IMR-90 (cell line): Measurements from ENCODE around the gene USP20. TPM values are rescaled to one million over a fixed set of nuclear protein-coding genes. Genes with fewer than 3 reads are reported as not detected.

ENCODE experiments used
- ATAC-seq: fragments of 200-7000 bp; cut with Tn5 transposase; 2 replicates; pipeline ENCODE4 v1.9.1; 2020; ENCODE audit warnings: low read depth, mild to moderate bottlenecking, moderate library complexity
- BruUV-seq: library from RNA; stranded (reverse); fragments of 400-500 nt; replicated peaks from 2 replicates; lab custom pipeline; 2021; lab: Mats Ljungman, UMichigan
- CTCF ChIA-PET: fragments of 300-600 bp; formaldehyde crosslinking; extraction: SDS; loops from one replicate; lab custom pipeline; 2021; ENCODE audit warnings: antibody characterized with exemption; lab: Yijun Ruan, JAX
- POLR2A ChIA-PET: fragments of 300-600 bp; sonication (Branson Sonifier 250); formaldehyde crosslinking; loops from one replicate; lab custom pipeline; 2022; ENCODE audit warnings: antibody characterized with exemption; ENCODE audit not compliant: unreplicated experiment; lab: Charles Lee
- DNase-seq: peaks from one replicate; pipeline ENCODE4 v3.0.0; 2013
- H2AFZ ChIP-seq: replicated peaks from 2 replicates; pipeline ENCODE3; 2013; ENCODE audit warnings: low read length, mild to moderate bottlenecking; ENCODE audit not compliant: poor library complexity
- H2AK5ac ChIP-seq: 2 replicates; pipeline ENCODE4 v1.6.1; 2013; ENCODE audit warnings: low read depth, low read length, inconsistent platforms
- H2AK9ac ChIP-seq: replicated peaks from 2 replicates; pipeline ENCODE3; 2013; ENCODE audit warnings: mild to moderate bottlenecking, low read depth, low read length, moderate library complexity; ENCODE audit not compliant: poor library complexity
- H2BK120ac ChIP-seq: 2 replicates; pipeline ENCODE4 v1.6.1; 2013; ENCODE audit warnings: low read depth, low read length, inconsistent platforms
- H2BK15ac ChIP-seq: 3 replicates; pipeline ENCODE4 v1.6.1; 2013; ENCODE audit warnings: low read depth, low read length, inconsistent platforms
- H2BK20ac ChIP-seq: 2 replicates; pipeline ENCODE4 v1.6.1; 2013; ENCODE audit warnings: low read depth, mild to moderate bottlenecking, inconsistent platforms, low read length, moderate library complexity
- H2BK5ac ChIP-seq: 2 replicates; pipeline ENCODE4 v1.6.1; 2013; ENCODE audit warnings: mild to moderate bottlenecking, low read depth, low read length, inconsistent platforms; ENCODE audit not compliant: poor library complexity, severe bottlenecking
- H3K14ac ChIP-seq: replicated peaks from 2 replicates; pipeline ENCODE4 v1.6.1; 2013; ENCODE audit warnings: low read depth, low read length, inconsistent platforms
- H3K18ac ChIP-seq: 2 replicates; pipeline ENCODE4 v1.6.1; 2013; ENCODE audit warnings: low read depth, low read length, control low read depth
- H3K23ac ChIP-seq: 2 replicates; pipeline ENCODE4 v1.6.1; 2013; ENCODE audit warnings: low read depth, low read length, inconsistent platforms
- H3K27ac ChIP-seq: 2 replicates; pipeline ENCODE4 v1.5.1; 2013; ENCODE audit warnings: mild to moderate bottlenecking, control low read depth, low read length; ENCODE audit not compliant: insufficient read depth
- H3K27me3 ChIP-seq: 2 replicates; pipeline ENCODE4 v1.6.1; 2013; ENCODE audit warnings: low read length; ENCODE audit not compliant: control insufficient read depth, insufficient read depth
- H3K36me3 ChIP-seq: 2 replicates; pipeline ENCODE4 v1.6.1; 2013; ENCODE audit warnings: low read length, mixed read lengths; ENCODE audit not compliant: control insufficient read depth, insufficient read depth
- H3K4ac ChIP-seq: 2 replicates; pipeline ENCODE4 v1.6.1; 2013; ENCODE audit warnings: low read depth, low read length, inconsistent platforms
- H3K4me1 ChIP-seq: 2 replicates; pipeline ENCODE4 v1.6.1; 2013; ENCODE audit warnings: low read length, mixed read lengths; ENCODE audit not compliant: control insufficient read depth, insufficient read depth
- H3K4me2 ChIP-seq: 2 replicates; pipeline ENCODE4 v1.6.1; 2013; ENCODE audit warnings: low read depth, mild to moderate bottlenecking, control low read depth, low read length, moderate library complexity
- H3K4me3 ChIP-seq: 2 replicates; pipeline ENCODE4 v1.5.1; 2013; ENCODE audit warnings: low read depth, mild to moderate bottlenecking, control low read depth, low read length, moderate library complexity; ENCODE audit not compliant: insufficient read depth
- H3K56ac ChIP-seq: 2 replicates; pipeline ENCODE4 v1.6.1; 2013; ENCODE audit warnings: low read length, inconsistent platforms; ENCODE audit not compliant: insufficient read depth; ENCODE audit errors: extremely low read depth
- H3K79me1 ChIP-seq, 2 experiments: 2 replicates each; pipeline ENCODE4 v1.6.1; 2013; ENCODE audit warnings: low read length in 2 of 2, inconsistent platforms in 1 of 2, low read depth in 1 of 2
- H3K9ac ChIP-seq: 2 replicates; pipeline ENCODE4 v1.6.1; 2013; ENCODE audit warnings: low read depth, low read length, control low read depth
- H3K9me1 ChIP-seq: 2 replicates; pipeline ENCODE4 v1.6.1; 2013; ENCODE audit warnings: low read length, inconsistent platforms; ENCODE audit not compliant: insufficient read depth
- H3K9me3 ChIP-seq: 2 replicates; pipeline ENCODE4 v1.6.1; 2013; ENCODE audit warnings: low read length; ENCODE audit not compliant: control insufficient read depth, insufficient read depth
- H4K20me1 ChIP-seq: 2 replicates; pipeline ENCODE4 v1.6.1; 2013; ENCODE audit warnings: low read length, inconsistent platforms; ENCODE audit not compliant: insufficient read depth
- H4K5ac ChIP-seq: 2 replicates; pipeline ENCODE4 v1.6.1; 2013; ENCODE audit warnings: mild to moderate bottlenecking, low read depth, low read length, control low read depth
- H4K8ac ChIP-seq, 2 experiments: 2 replicates each; pipeline ENCODE4 v1.6.1; 2013; ENCODE audit warnings: low read depth in 2 of 2, low read length in 2 of 2, control low read depth in 1 of 2, inconsistent platforms in 1 of 2
- H4K91ac ChIP-seq: 2 replicates; pipeline ENCODE4 v1.6.1; 2013; ENCODE audit warnings: low read depth, low read length, inconsistent platforms; ENCODE audit not compliant: insufficient read depth
- BHLHE40 ChIP-seq: fragments of 150-350 bp; IDR thresholded peaks from 2 replicates; pipeline ENCODE4 v1.6.1; 2016; ENCODE audit warnings: mild to moderate bottlenecking, low read depth, low read length
- CEBPB ChIP-seq: IDR thresholded peaks from 2 replicates; pipeline ENCODE4 v1.6.1; 2012; ENCODE audit warnings: low read depth, low read length, improper control_type of control experiment
- CHD1 ChIP-seq: IDR thresholded peaks from 2 replicates; pipeline ENCODE4 v1.6.1; 2012; ENCODE audit warnings: low read depth, low read length, improper control_type of control experiment
- CTCF ChIP-seq: conservative IDR thresholded peaks from 2 replicates; pipeline ENCODE4 v1.5.1; 2012; ENCODE audit warnings: mild to moderate bottlenecking, low read depth, low read length, improper control_type of control experiment
- ELK1 ChIP-seq: fragments of 150-350 bp; IDR thresholded peaks from 2 replicates; pipeline ENCODE4 v1.6.1; 2016; ENCODE audit warnings: low read depth, mild to moderate bottlenecking, low read length, moderate library complexity, borderline replicate concordance
- FOS ChIP-seq: fragments of 150-350 bp; IDR thresholded peaks from 2 replicates; pipeline ENCODE4 v1.6.1; 2016; ENCODE audit warnings: low read depth, low read length
- MAFK ChIP-seq: IDR thresholded peaks from 2 replicates; pipeline ENCODE4 v1.6.1; 2012; ENCODE audit warnings: low read depth, low read length, improper control_type of control experiment
- MAZ ChIP-seq: IDR thresholded peaks from 2 replicates; pipeline ENCODE4 v1.6.1; 2012; ENCODE audit warnings: low read depth, mild to moderate bottlenecking, low read length, improper control_type of control experiment, moderate library complexity, borderline replicate concordance
- MXI1 ChIP-seq: IDR thresholded peaks from 2 replicates; pipeline ENCODE4 v1.6.1; 2012; ENCODE audit warnings: low read depth, mild to moderate bottlenecking, low read length, moderate library complexity, borderline replicate concordance
- NFE2L2 ChIP-seq: fragments of 150-350 bp; IDR thresholded peaks from 2 replicates; pipeline ENCODE4 v1.6.1; 2016; ENCODE audit warnings: low read depth, mild to moderate bottlenecking, low read length
- POLR2A ChIP-seq: IDR thresholded peaks from 2 replicates; pipeline ENCODE4 v1.6.1; 2012; ENCODE audit warnings: mild to moderate bottlenecking, low read depth, low read length
- RCOR1 ChIP-seq: IDR thresholded peaks from 2 replicates; pipeline ENCODE4 v1.6.1; 2012; ENCODE audit warnings: mild to moderate bottlenecking, low read length, improper control_type of control experiment; ENCODE audit not compliant: insufficient replicate concordance
- SMC3 ChIP-seq: fragments of 150-350 bp; IDR thresholded peaks from 2 replicates; pipeline ENCODE4 v1.6.1; 2016; ENCODE audit warnings: low read depth, mild to moderate bottlenecking, antibody characterized with exemption, low read length, moderate library complexity
- USF2 ChIP-seq: fragments of 150-350 bp; IDR thresholded peaks from 2 replicates; pipeline ENCODE4 v1.6.1; 2017; ENCODE audit warnings: mild to moderate bottlenecking, antibody characterized with exemption, low read length, low read depth
- WGBS, 2 experiments: methylation state at CpG; one replicate each; pipeline versions ENCODE4 v1.1.5 to v1.1.7; 2013; ENCODE audit warnings: missing lambda C conversion rate in 2 of 2; ENCODE audit not compliant: insufficient read length in 1 of 2; ENCODE audit errors: extremely low coverage in 2 of 2; 5-methylcytosine and 5-hydroxymethylcytosine counted together
- dilution Hi-C: fragments of 300-500 bp; cut with HindIII; formaldehyde crosslinking; loops from one replicate; pipeline ENCODE4 v1.14.3; 2018; ENCODE audit warnings: low sequenced_read_pairs; ENCODE audit not compliant: unreplicated experiment
- in situ Hi-C: fragments of 300-500 bp; cut with MboI; formaldehyde crosslinking; loops from 3 replicates; pipeline ENCODE4 v1.14.3; 2019; ENCODE audit warnings: low sequenced_read_pairs, inconsistent platforms, mixed read lengths
- intact Hi-C: fragments of 100-400 bp; cut with micrococcal nuclease; formaldehyde crosslinking; loops from 2 replicates; pipeline ENCODE4 v1.10.0; 2022
- polyA plus RNA-seq, 3 experiments: library from polyadenylated mRNA; depleted of rRNA; stranded (reverse); fragments of >200 nt; gene quantifications; 2 replicates each; pipeline ENCODE4 v1.2.3, GENCODE V29; 2012; ENCODE audit warnings: low replicate concordance in 1 of 3
- total RNA-seq: library from RNA; depleted of rRNA; stranded (reverse); fragments of >200 nt; gene quantifications from 2 replicates; pipeline ENCODE4 v1.2.3, GENCODE V29; 2012

USP20 gene
- total and polyA plus RNA-seq, 2 of the 4 experiments (the other 2 are of a cell fraction), result 3.8 to 21.6 TPM

GRCh38 chr9:129823935-129824601 is 11.2 kb upstream of the USP20 start, which contains the start of gene TOR1A:
Gene TOR1A, minus strand, starts transcription at chr9:129824136. Its CDS starts 51 bp downstream, at chr9:129824085.
- peak within 1 kb of the TSS; percentile 98 for H3K23ac ChIP-seq
- H2AFZ ChIP-seq, result peak within 1 kb of the TSS; percentile 92
- H3K9me1 ChIP-seq, result peaks cover 6% of the 10 kb centered on the region; the same call in 1 of the 2 replicates
- no peaks in the 10 kb centered on the region for H3K9me3 ChIP-seq
- peak within 1 kb of the TSS; percentile 55 for H2BK5ac ChIP-seq
- dilution Hi-C loops (no loop called here), intact Hi-C loops (no loop called here), in situ Hi-C loops (no loop called here)
- peak within 1 kb of the TSS; percentile 89 for H2AK9ac ChIP-seq
- peaks cover 11% of the 10 kb centered on the region; the same call in 1 of the 2 replicates for H4K20me1 ChIP-seq
- H3K14ac ChIP-seq, result peak within 1 kb of the TSS; percentile 85
- H2AK5ac ChIP-seq, result peak within 1 kb of the TSS; percentile 74
- DNase-seq (peak; percentile 92), ATAC-seq (peak; percentile 94)
- H3K4me1 ChIP-seq, result peaks cover 2% of the 10 kb centered on the region; the same call in 1 of the 2 replicates
- H3K4me3 ChIP-seq, result peak within 1 kb of the TSS; percentile 85
- no peaks in the 10 kb centered on the region for H3K27me3 ChIP-seq
- ChIA-PET POLR2A (no interaction called here), CTCF (no interaction called here)
- H3K18ac ChIP-seq, result no peak within 1 kb of the TSS; the same call in 1 of the 2 replicates
- peak within 1 kb of the TSS; percentile 95 for H3K4me2 ChIP-seq
- H3K4ac ChIP-seq, result peak within 1 kb of the TSS; percentile 98
- H2BK120ac ChIP-seq, result no peak within 1 kb of the TSS
- peak within 1 kb of the TSS; percentile 67 for H3K56ac ChIP-seq
- 0% methylated on average over 11 of the region's 47 CpGs; no CpG with 5 or more reads in 1 of the 2 experiments for WGBS, 2 experiments
- H2BK15ac ChIP-seq, result no peak within 1 kb of the TSS
- no TSS peak for BruUV-seq
- H4K91ac ChIP-seq, result peak within 1 kb of the TSS; percentile 76
- H2BK20ac ChIP-seq, result no peak within 1 kb of the TSS; the same call in 1 of the 2 replicates
- peak within 1 kb of the TSS; percentile 84 for H3K9ac ChIP-seq
- H4K5ac ChIP-seq, result peak within 1 kb of the TSS; percentile 37; the same call in 1 of the 2 replicates
- H3K27ac ChIP-seq, result peak within 1 kb of the TSS; percentile 90
- H4K8ac ChIP-seq, result peak within 1 kb of the TSS; percentile 17 to 85; a peak in 3 of 4 replicates
- H3K79me1 ChIP-seq, result peaks cover 18 to 31% of the 10 kb centered on the region in 2 experiments
- peaks cover 30% of the 10 kb centered on the region for H3K36me3 ChIP-seq
- TF ChIP-seq MXI1 (peak; percentile 94), ELK1 (0 out of 2 replicates have a peak, but pooled peaks have one; percentile 79), MAFK (no peak), CHD1 (no peak), POLR2A (peak; percentile 74; the same call in 1 of the 2 replicates), USF2 (peak; percentile 87), FOS (0 out of 2 replicates have a peak, but pooled peaks have one; percentile 8), RCOR1 (no peak), CTCF (no peak), MAZ (peak; percentile 74; the same call in 1 of the 2 replicates), NFE2L2 (no peak), CEBPB (no peak), BHLHE40 (no peak), SMC3 (no peak)
